C4-2B (cell line): Measurements from ENCODE around the gene SMURF1.

Experiments used
- ZFX ChIP-seq: fragments of 450-650 bp; IDR thresholded peaks from 2 replicates; pipeline ENCODE4 v1.6.1; 2017
- TF ChIP-seq, protein P1 (sequence below): fragments of 450-650 bp; conservative IDR thresholded peaks from 2 replicates; pipeline ENCODE4 v1.5.1; 2017; ENCODE audit warnings: mild to moderate bottlenecking

DNA sequence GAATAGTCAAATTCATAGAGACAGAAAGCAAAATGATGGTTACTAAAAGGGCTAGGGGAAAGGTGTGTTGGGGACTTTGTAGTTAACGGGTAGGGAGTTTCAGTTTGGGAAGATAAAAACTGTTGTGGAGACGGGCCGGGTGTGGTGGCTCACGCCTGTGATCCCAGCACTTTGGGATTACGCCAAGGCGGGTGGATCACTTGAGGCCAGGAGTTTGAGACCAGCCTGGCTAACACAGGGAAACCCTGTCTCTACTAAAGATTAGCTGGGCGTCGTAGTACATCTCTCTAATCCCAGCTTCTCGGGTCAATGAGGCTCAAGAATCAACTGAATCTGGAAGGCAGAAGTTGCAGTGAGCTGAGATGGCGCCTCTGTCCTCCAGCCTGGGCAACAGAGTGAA, 33.3 kb upstream of the SMURF1 start:
- TF ChIP-seq, protein P1, sequence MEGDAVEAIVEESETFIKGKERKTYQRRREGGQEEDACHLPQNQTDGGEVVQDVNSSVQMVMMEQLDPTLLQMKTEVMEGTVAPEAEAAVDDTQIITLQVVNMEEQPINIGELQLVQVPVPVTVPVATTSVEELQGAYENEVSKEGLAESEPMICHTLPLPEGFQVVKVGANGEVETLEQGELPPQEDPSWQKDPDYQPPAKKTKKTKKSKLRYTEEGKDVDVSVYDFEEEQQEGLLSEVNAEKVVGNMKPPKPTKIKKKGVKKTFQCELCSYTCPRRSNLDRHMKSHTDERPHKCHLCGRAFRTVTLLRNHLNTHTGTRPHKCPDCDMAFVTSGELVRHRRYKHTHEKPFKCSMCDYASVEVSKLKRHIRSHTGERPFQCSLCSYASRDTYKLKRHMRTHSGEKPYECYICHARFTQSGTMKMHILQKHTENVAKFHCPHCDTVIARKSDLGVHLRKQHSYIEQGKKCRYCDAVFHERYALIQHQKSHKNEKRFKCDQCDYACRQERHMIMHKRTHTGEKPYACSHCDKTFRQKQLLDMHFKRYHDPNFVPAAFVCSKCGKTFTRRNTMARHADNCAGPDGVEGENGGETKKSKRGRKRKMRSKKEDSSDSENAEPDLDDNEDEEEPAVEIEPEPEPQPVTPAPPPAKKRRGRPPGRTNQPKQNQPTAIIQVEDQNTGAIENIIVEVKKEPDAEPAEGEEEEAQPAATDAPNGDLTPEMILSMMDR = no peak
- TF ChIP-seq ZFX = no peak
